ENCODE results near the gene MAGEA1.

- TF ChIP-seq EZH2 (IDR thresholded peaks at IDR 0.05; ENCODE audit: insufficient read depth, low read length) (no peak), CTCF (IDR thresholded peaks at IDR 0.05; ENCODE audit: insufficient read depth, low read depth, low read length) (no peak)
These were observed 25.6 kb upstream of the MAGEA1 start for GRCh38 chrX:153153516-153153915.

All from astrocyte (in vitro differentiated cells and primary cell).